ENCODE data around the gene SLC22A17. TPM values are rescaled to one million over a fixed set of nuclear protein-coding genes. Genes with fewer than 3 reads are reported as not detected.

Gene SLC22A17
- total and polyA plus RNA-seq, 2 of the 8 experiments (the other 6 are each of a cell fraction or from before 2014, with no cell fraction given) = 43.0 to 49.0 TPM

DNA sequence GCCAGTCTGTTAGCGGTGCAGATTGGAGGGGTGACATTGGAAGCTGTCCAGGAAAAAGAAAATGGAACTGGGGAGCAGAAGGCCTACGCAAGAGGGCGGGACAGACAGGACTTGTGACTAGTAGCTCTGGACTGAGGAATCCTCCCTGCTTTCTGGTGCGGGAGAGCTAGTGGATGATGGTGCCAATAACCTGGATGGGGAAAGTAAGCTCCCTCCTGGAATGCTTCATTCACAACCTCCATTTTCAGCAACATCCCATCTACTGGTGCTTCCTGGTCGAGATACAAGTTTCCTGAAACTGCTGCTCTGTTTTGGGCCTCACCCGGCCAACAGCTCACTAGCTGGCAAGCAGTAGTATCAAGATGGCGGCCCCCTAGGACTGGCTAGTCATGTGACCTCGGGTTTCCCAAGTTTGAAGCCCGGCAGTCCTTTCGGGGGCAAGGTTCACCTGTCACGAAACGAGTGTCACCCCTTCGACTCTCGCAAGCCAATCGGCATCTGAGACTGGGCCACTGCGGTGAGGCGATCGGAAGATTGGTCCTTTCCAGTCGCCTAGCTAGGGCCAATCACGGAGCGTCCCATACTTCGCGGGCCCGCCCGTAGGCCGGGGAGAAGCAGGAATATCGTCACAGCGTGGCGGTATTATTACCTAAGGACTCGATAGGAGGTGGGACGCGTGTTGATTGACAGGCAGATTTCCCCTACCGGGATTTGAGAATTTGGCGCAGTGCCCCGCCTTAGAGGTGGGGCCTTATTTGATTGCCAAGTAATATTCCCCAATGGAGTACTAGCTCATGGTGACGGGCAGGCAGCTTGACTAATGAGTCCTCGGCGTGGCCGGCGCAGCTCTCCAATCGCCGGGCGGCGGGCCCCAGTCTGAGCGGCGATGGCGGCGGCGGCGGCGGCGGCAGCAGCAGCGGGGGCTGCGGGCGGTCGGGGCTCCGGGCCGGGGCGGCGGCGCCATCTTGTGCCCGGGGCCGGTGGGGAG, 31.8 kb downstream of the SLC22A17 start, which contains the start of gene PABPN1:
PABPN1 (plus strand) TSS at position 874 of the 988 bp plus-strand sequence; CDS start at position 887, 13 bp downstream.
- Histone ChIP-seq H2AK5ac (ENCODE audit: low read depth, low read length) (peak within 1 kb of the TSS; percentile 90), H4K91ac (replicated peaks; ENCODE audit: insufficient read length, low read length) (peak within 1 kb of the TSS; percentile 88), H3K9ac (replicated peaks in 1 of 4; ENCODE audit: extremely low read depth in 1 of 4, low read depth in 3 of 4, low read length in 3 of 4) (peak within 1 kb of the TSS; percentile 92 to 98 (median 96)), H3K4me1 (replicated peaks in 1 of 4; ENCODE audit: control insufficient read depth in 3 of 4, insufficient read depth in 4 of 4, low read length in 3 of 4) (peaks cover 0 to 6% (median 2%) of the 10 kb centered on the region in 4 experiments; a peak in 6 of 7 replicates), H3K18ac (ENCODE audit: extremely low read depth, low read length) (peak within 1 kb of the TSS; percentile 43; the same call in 1 of the 2 replicates), H2BK5ac (ENCODE audit: low read depth, low read length) (peak within 1 kb of the TSS; percentile 96), H3K27ac (ENCODE audit: low read depth, low read length) (peak within 1 kb of the TSS; percentile 92), H2AFZ (ENCODE audit: low read length) (no peak within 1 kb of the TSS; the same call in 1 of the 2 replicates), H3K23ac (ENCODE audit: insufficient read length) (no peak within 1 kb of the TSS), H3K9me3 (ENCODE audit: insufficient read depth in 2 of 2, low read depth in 1 of 2, low read length in 1 of 2) (no peaks in the 10 kb centered on the region), H4K20me1 (replicated peaks in 1 of 2; ENCODE audit: control insufficient read depth in 1 of 2, insufficient read depth in 2 of 2, low read length in 2 of 2) (no peaks in the 10 kb centered on the region), H4K8ac (ENCODE audit: extremely low read depth, insufficient read depth, low read length) (peak within 1 kb of the TSS; percentile 99; the same call in 1 of the 2 replicates), H3K4me3 (ENCODE audit: extremely low read depth in 1 of 4, insufficient read depth in 2 of 4, low read depth in 3 of 4, low read length in 4 of 4) (peak within 1 kb of the TSS; percentile 96 to 100 (median 99)), H3K56ac (replicated peaks; ENCODE audit: insufficient read length, low read depth, low read length) (peak within 1 kb of the TSS; percentile 71), H3K79me1 (ENCODE audit: low read depth, low read length) (peaks cover 10% of the 10 kb centered on the region; the same call in 1 of the 2 replicates), H3K27me3 (replicated peaks in 1 of 4; ENCODE audit: control insufficient read depth in 3 of 4, extremely low read depth in 1 of 4, insufficient read depth in 3 of 4, low read length in 3 of 4) (no peaks in the 10 kb centered on the region), H3K14ac (ENCODE audit: insufficient read length) (no peak within 1 kb of the TSS), H3K4ac (replicated peaks; ENCODE audit: insufficient read length, low read depth, low read length) (peak within 1 kb of the TSS; percentile 90), H4K5ac (ENCODE audit: insufficient read length, low read depth, low read length) (peak within 1 kb of the TSS; percentile 89), H2BK20ac (ENCODE audit: low read length) (0 out of 2 replicates have a peak within 1 kb of the TSS, but pooled peaks have one; percentile 23), H3K23me2 (ENCODE audit: low read depth, low read length) (peaks cover 10% of the 10 kb centered on the region), H3K79me2 (ENCODE audit: control insufficient read depth in 1 of 2, insufficient read depth in 2 of 2, low read length in 2 of 2) (peaks cover 11 to 17% of the 10 kb centered on the region in 2 experiments), H3K36me3 (ENCODE audit: control insufficient read depth in 2 of 4, insufficient read depth in 4 of 4, low read length in 3 of 4) (peaks cover 9 to 35% (median 24%) of the 10 kb centered on the region in 4 experiments; a peak in 7 of 8 replicates), H2BK12ac (ENCODE audit: low read depth, low read length) (peak within 1 kb of the TSS; percentile 77), H2BK15ac (ENCODE audit: low read length) (0 out of 2 replicates have a peak within 1 kb of the TSS, but pooled peaks have one; percentile 31), H3K4me2 (ENCODE audit: insufficient read depth in 1 of 2, low read depth in 2 of 2, low read length in 2 of 2) (peak within 1 kb of the TSS; percentile 87 to 98), H2BK120ac (replicated peaks; ENCODE audit: low read depth, low read length) (no peak within 1 kb of the TSS)
- ChIA-PET CTCF (ENCODE audit: partially characterized antibody) (interaction anchor here (0.7 to 3.8 kb wide), 17 partner anchors 10 to 252 kb away, joined by 3 to 28 read pairs (median 3); partner anchors contain the start of genes BCL2L2 and SLC22A17), POLR2A (ENCODE audit: partially characterized antibody) (interaction anchor here (0.6 to 4.7 kb wide), 39 partner anchors 8 to 848 kb away, joined by 3 to 48 read pairs (median 5); partner anchors contain the start of genes ACIN1, AP1G2, BCL2L2 and C14orf119)
- WGBS, 2 experiments (ENCODE audit: extremely low coverage in 1 of 2, insufficient coverage in 1 of 2, insufficient read length in 1 of 2, insufficient replicate concordance in 2 of 2, low coverage in 1 of 2, low lambda C conversion rate in 2 of 2, missing lambda C conversion rate in 1 of 2) = 7% methylated on average over 48 of the region's 63 CpGs; no CpG with 5 or more reads in 1 of the 2 experiments
- peak; percentile 81 for FAIRE-seq
- DNase-seq (ENCODE audit: low read depth in 1 of 2, low spot score in 2 of 2) = peak; percentile 94 to 99
- TF ChIP-seq SIN3A (conservative IDR thresholded peaks at IDR 0.05 in 1 of 2, IDR thresholded peaks at IDR 0.05 in 1 of 2; ENCODE audit: low read depth in 1 of 2, low read length in 2 of 2) (peak; percentile 38 to 83; a peak in 2 of 4 replicates), CHD2 (IDR thresholded peaks at IDR 0.05; ENCODE audit: low read length) (peak; percentile 94), BACH1 (IDR thresholded peaks at IDR 0.05; ENCODE audit: low read length) (peak; percentile 72), BCL11A (IDR thresholded peaks at IDR 0.05; ENCODE audit: low read depth in 2 of 2, low read length in 2 of 2) (no peak), JUND (IDR thresholded peaks at IDR 0.05; ENCODE audit: low read length) (no peak), CEBPB (IDR thresholded peaks at IDR 0.05; ENCODE audit: low read depth, low read length) (0 out of 2 replicates have a peak, but pooled peaks have one; percentile 34), POLR2A (IDR thresholded peaks at IDR 0.05; ENCODE audit: control extremely low read depth in 1 of 2, low read depth in 2 of 2, low read length in 2 of 2) (peak; percentile 81 to 94)
- TF ChIP-seq, protein P1, sequence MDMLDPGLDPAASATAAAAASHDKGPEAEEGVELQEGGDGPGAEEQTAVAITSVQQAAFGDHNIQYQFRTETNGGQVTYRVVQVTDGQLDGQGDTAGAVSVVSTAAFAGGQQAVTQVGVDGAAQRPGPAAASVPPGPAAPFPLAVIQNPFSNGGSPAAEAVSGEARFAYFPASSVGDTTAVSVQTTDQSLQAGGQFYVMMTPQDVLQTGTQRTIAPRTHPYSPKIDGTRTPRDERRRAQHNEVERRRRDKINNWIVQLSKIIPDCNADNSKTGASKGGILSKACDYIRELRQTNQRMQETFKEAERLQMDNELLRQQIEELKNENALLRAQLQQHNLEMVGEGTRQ (IDR thresholded peaks at IDR 0.05; ENCODE audit: low read length) = peak; percentile 89
- TF ChIP-seq, protein P2, sequence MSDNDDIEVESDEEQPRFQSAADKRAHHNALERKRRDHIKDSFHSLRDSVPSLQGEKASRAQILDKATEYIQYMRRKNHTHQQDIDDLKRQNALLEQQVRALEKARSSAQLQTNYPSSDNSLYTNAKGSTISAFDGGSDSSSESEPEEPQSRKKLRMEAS (IDR thresholded peaks at IDR 0.05) = peak; percentile 70

Data from H1 (cell line).